Measurements from ENCODE around the gene IQSEC3.
"Not testable (repeated sequence)": the region's sequence is repeated elsewhere in the genome, so short reads cannot be mapped to it uniquely, and the experiment has no call there.

IQSEC3 gene

DNA sequence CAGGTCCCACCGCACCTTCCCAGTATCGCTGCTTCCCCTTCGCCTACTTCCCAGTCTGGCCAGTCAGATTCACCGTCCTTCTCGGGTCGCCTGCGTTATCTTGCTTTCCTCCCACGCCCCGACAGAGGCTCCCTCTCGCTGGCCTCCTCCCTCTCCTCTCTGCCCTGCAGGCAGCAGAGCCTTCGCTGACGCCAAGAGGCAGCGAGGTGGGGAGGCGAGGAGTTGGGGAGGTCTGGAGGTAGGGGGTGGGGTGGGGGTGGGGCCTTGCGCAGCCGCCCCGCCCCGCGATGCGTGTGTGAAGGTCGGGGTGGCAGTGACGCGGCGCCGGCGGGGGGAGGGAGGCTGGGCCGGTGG is at the start of gene IQSEC3:
IQSEC3 (plus strand) TSS at position 340 of the 354 bp plus-strand sequence. CDS start 116 bp downstream, outside the sequence.
- DNase-seq (ENCODE audit: low read depth in 2 of 2) = not testable (repeated sequence)

DNA sequence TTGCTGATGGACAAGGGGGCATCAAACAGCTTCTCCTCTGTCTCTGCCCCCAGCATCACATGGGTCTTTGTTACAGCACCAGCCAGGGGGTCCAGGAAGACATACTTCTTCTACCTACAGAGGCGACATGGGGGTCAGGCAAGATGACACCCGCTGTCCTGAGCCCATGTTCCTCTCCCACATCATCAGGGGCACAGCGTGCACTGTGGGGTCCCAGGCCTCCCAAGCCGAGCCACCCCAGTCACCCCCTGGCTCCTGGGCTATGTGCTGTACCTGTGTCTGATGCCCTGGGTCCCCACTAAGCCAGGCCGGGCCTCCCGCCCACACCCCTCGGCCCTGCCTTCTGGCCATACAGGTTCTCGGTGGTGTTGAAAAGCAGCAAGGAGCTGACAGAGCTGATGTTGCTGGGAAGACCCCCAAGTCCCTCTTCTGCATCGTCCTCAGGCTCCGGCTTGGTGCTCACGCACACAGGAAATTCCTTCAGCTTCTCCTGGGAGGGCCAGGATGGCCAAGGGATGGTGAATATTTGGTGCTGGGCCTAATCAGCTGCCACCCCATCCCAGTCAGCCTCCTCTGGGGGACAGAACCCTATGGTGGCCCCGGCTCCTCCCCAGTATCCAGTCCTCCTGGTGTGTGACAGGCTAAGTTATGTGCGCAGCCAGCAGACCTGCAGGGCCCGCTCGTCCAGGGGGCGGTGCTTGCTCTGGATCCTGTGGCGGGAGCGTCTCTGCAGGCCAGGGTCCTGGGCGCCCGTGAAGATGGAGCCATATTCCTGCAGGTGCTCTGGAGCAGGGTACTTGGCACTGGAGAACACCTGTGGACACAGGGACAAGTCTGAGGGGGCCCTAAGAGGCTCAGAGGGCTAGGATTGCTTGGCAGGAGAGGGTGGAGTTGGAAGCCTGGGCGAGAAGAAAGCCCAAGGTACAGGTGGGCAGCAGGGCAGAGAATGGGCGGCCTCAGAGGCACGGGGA is 48.9 kb upstream of the IQSEC3 start:
- not testable (repeated sequence) for DNase-seq (ENCODE audit: low read depth in 2 of 2)

DNA sequence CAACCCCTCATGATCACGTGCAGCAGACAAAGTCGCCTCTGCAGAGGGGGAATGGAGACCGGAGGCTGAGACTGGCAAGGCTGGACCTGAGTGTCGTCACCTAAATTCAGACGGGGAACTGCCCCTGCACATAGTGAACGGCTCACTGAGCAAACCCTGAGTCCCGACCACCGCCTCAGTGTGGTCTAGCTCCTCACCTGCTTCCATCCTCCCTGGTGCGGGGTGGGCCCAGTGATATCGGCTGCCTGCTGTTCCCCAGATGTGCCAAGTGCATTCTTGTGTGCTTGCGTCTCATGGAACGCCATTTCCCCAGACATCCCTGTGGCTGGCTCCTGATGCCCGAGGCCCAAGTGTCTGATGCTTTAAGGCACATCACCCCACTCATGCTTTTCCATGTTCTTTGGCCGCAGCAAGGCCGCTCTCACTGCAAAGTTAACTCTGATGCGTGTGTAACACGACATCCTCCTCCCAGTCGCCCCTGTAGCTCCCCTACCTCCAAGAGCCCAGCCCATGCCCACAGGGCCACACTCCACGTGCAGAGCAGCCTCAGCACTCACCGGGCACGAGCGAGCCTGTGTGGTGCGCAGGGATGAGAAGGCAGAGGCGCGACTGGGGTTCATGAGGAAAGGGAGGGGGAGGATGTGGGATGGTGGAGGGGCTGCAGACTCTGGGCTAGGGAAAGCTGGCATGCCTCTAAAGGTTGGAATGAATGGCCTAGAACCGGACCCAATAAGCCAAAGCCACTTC is 47.6 kb upstream of the IQSEC3 start:
- DNase-seq (ENCODE audit: low read depth in 2 of 2) = not testable (repeated sequence)

DNA sequence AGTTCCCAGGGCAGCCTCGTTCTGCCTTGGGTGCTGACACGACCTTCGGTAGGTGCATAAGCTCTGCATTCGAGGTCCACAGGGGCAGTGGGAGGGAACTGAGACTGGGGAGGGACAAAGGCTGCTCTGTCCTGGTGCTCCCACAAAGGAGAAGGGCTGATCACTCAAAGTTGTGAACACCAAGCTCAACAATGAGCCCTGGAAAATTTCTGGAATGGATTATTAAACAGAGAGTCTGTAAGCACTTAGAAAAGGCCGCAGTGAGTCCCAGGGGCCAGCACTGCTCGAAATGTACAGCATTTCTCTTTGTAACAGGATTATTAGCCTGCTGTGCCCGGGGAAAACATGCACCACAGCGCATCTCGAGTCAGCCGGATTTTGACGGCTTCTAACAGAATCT is 46.7 kb upstream of the IQSEC3 start:
- not testable (repeated sequence) for DNase-seq (ENCODE audit: low read depth in 2 of 2)

DNA sequence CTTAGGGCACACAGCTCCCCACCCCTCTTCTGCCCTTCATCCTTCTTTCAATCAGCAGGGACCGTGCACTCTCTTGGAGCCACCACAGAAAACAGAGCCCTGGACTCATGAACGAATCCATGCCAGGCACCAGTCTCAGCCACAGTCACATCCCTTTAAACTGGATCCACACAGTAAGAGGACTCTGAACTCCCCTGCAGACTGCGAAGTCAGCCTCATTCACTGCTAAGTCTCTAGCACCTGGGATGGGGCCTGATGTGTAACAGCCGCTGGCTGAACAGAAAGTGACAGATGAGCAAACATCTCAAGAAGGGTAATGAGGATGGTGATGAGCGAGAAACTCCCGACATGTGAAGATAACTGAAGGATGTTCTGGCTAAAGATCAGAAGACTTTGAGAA is 45.8 kb upstream of the IQSEC3 start:
- no peak for DNase-seq (ENCODE audit: low read depth in 2 of 2)

DNA sequence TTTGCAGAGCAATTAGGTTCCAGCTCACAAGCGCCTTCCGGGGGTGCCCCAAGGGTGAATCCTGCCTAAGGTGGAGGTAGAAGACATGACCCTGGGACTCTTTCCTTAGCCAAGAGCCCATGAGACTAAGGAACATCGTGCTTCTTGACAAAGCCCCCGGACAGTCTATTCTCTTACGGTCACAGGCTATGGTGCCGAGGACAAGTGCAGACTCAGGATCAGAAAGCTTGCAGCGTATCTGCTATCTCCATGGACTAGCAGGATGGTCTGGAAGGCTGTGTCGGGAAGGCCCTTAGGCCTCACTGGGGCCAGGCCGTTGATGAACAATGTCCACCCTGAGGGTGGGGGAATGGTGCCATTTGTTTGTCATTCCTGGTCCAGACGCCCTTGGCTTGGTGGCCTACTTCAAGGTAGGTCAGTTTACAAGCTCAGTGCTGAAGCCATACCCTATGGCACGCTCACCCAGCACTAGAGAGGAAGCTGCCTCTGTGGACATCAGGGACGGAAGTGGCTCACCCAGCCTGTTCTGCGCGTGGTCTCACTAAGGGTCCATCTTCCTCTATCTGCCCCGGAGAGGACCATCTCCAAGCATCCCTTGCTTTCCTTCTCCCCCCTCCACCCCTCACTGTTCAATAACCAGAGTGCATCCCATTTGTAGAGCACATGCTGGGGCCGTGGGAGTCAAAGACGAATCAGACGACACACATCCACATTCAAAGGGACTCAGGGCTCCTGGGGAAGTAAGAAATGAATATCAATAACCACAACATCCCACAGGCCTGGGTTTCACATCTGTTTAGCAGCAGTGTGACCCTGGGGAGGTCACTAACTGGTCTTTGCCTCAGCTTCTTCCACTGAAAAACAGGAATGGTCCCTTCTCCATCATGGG is 45.0 kb upstream of the IQSEC3 start:
- no peak for DNase-seq (ENCODE audit: low read depth in 2 of 2)

DNA sequence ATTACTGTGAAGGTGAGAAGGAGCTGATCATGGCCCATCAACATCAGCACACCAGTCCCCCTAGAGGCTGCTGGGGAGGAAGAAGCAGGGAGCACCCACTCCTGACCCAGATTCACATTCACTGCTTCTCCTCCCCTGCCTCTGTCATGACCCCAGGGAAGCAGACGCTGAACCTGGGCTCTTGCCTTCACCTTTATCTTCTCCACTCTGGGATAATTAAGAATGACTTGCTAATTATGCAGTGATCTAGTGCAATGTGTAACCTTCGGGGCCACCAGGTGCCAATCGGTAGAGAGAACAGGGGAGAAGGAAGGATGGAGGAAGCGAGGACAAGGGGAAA is 44.4 kb upstream of the IQSEC3 start:
- DNase-seq (ENCODE audit: low read depth in 2 of 2) = no peak

DNA sequence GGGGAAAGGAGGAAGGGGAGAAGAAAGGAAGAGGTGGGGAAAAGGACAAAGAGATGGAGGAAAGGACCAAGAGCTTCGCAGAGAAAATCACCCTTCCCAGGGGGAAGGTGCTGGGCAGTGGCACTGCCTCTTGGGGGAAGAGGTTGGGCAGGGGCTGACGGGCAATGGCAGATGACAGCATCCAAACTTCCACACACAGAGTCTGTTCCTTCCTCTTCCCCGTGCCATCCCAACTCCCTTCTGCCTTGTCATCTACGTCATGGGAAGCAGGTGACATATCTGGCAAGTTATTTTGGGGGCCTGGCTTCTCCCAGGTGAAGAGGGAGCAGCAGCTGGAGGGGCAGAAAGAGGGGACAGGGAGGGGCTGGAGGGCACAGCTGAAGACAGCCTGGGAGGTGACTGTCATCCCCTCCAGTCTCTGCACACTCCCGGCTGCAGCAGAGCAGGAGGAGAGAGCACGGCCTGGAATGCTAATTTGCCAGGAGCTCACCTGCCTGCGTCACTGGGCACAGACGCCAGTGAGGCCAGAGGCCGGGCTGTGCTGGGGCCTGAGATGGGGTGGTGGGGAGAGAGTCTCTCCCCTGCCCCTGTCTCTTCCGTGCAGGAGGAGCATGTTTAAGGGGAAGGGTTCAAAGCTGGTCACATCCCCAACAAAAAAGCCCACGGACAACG is 43.9 kb upstream of the IQSEC3 start:
- no peak for DNase-seq (ENCODE audit: low read depth in 2 of 2)

DNA sequence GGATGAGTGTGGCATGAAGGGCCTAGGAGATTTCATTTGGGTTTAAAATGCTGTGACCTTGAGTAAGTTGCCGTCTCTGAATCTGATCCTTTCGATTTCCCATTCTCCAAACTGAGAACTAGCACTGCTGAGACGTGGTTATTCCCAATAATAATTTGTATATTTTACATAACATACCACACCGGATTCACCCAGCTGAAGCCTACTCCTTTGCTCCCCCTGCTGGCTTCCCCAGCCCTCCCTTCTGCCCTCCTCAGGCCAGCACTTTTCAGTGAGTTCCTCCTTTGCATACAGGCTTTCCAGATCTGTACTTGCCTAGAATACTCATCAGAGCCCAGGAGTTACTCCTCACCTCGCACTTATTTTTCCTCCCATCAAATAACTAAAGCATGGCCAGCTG is 38.7 kb upstream of the IQSEC3 start:
- not testable (repeated sequence) for DNase-seq (ENCODE audit: low read depth in 2 of 2)

DNA sequence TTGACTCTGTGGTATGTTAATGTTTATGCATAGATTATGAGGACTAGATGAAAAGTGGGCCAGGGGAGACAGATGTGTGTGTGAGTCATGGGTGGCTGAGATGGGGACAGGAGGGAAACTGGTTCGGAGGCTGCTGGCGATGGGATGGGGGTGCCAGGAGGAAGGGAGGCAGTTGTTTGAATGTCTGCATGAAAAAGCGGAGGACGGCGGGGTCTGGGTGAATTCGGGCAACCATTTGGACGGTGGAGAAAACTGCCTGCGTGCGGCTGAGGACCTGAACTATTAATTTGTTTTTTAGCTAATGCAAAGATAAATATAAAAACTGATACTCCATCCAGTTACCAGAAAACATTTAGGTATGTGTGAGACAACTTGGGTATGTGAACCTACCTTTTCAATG is 27.8 kb upstream of the IQSEC3 start:
- DNase-seq (ENCODE audit: low read depth in 2 of 2) = not testable (repeated sequence)

DNA sequence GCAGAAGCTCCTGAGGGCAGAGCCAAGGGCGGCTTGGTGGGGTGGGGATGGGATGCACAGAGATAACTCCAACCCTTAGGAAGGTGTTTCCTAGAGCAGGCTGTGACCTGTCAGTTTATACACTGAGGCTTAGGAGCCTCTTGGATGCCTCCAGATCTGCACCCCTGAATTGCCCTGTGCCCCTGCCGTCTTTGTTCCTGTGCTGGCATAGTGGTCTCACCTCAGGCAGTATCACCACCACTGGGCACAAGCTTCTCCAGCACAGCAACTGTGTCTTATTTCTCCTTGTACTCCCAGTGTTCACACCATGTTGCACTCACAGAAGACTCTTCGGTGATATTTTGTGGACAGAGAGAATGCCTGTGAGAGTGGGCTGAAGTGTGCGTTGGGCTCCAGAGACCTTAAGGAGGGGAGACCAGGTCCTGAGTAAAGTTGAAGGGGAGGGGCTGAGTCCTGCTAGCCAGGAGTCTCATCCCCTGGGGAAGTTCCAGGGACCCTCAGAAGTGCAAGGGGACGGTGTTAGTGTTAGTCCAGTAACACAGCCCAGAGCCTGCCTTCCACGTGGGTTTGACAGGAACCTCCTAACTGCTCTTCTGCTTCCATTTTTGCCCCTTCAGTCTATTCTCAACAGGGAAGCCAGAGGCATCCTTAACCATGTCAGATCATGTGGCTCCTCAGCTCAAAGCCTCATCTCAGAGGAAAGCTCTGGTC is 26.9 kb upstream of the IQSEC3 start:
- not testable (repeated sequence) for DNase-seq (ENCODE audit: low read depth in 2 of 2)

DNA sequence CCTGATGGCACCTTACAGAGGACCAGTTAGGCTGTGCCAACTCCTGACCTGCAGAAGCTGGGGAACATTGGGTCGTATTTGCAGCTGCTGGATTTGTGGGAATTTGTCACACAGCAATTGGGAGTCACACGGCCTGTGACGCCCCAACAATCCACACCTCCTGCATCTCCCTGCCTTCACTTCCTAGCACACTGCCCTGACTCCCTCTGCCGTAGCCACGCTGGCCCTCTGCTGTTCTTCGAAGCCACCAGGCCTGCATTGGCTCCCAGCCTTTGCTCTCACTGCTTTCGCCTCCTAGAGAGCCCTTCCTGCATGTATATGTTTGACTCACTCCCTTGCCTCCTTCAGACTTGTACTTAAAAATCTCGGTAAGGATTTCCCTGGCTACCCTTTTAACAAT is 22.2 kb upstream of the IQSEC3 start:
- DNase-seq (ENCODE audit: low read depth in 2 of 2) = not testable (repeated sequence)

DNA sequence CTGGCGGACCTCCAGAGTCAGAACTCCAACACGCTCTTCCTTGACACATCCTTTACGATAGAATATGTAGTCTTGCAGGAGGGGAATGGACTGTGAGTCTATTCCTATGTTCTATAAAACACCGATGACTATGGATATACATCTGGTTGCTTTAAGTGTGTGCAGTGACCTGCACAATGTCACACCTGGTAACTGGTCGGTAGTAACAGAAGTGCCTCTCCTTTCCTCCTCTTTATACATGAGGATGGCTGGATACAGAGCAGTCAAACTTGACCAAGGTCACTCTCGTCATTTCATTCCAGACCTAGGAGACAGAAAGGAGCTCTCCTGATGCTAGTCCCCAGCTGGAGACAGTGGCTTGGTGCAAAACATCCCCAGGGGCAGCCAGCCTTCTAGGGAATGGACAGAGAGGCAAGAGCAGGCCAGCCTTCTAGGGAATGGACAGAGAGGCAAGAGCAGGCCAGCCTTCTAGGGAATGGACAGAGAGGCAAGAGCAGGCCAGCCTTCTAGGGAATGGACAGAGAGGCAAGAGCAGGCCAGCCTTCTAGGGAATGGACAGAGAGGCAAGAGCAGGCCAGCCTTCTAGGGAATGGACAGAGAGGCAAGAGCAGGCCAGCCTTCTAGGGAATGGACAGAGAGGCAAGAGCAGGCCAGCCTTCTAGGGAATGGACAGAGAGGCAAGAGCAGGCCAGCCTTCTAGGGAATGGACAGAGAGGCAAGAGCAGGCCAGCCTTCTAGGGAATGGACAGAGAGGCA is 21.2 kb upstream of the IQSEC3 start:
- not testable (repeated sequence) for DNase-seq (ENCODE audit: low read depth in 2 of 2)

DNA sequence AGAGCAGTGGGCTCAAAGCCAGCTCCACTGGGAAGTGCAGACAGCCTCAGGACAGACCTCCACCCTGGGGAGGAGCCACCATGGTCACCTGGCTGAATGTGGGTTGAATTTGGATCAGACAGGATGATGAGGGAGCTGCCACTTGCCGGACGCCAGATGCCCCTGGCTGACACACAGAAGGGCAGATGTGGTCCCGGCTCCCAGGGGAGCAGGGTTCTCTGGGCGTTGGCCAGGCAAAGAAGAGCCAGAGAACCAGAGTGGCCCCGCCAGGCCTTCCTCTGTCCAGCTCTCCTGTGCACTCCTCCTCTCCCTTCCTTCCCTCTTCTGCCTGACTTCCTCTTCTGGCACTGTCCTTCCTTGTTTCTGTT is 20.6 kb upstream of the IQSEC3 start:
- DNase-seq (ENCODE audit: low read depth in 2 of 2) = not testable (repeated sequence)

DNA sequence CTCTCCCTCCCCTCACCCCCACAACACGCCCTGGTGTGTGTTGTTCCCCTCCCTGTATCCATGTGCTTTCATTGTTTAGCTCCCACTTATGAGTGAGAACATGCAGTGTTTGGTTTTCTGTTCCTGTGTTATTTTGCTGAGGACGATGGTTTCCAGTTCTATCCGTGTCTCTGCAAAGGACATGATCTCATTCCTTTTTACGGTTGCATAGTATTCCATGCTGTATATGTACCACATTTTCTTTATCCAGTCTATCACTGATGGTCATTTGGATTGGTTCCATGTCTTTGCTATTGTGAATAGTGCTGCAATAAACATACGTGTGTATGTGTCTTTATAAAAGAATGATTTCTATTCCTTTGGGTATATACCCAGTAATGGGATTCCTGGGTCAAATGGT is 20.0 kb upstream of the IQSEC3 start:
- not testable (repeated sequence) for DNase-seq (ENCODE audit: low read depth in 2 of 2)

DNA sequence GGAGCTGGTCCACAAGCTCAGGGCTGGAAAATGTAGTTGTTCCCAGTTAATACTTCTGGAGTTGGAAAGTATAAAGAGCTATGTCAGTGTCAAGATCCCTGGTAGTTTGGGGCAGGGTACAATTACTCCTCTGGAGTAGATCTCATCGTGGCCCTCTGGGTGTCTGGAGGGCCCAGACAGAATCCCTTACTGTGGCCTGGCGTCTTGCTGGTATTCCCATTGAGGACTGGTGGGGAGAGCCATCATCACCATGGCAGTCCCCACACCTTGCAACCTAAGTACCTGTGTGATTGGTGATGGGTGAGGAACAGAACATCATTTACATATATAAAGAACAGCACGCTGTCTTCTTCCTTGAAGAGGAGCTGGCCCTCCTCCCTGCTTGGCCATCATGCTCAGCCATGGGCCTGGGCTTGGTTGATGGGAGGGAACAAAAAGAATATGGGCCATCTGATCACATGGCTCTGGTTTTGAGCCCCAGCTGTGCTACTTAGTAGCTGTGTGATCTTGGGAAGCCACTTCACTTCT is 18.8 kb upstream of the IQSEC3 start:
- not testable (repeated sequence) for DNase-seq (ENCODE audit: low read depth in 2 of 2)

DNA sequence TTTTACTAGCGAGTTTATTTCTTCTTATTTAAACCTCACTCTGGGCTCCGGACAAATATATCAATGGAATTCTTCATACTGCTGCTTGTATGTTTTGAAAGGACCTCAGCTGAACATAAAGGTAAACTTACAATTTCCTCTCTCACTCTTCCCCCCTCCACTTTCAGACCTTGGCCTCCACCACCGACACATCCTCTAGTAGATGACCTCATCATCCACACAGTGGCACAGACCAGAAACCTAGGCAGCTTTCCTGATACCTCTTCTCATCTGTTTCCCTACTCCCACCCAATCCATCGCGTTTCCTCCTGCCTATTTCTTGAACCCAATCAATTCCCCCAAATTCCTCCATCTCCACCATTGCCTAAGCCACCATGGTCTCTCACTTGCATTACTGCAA is 17.4 kb upstream of the IQSEC3 start:
- not testable (repeated sequence) for DNase-seq (ENCODE audit: low read depth in 2 of 2)

DNA sequence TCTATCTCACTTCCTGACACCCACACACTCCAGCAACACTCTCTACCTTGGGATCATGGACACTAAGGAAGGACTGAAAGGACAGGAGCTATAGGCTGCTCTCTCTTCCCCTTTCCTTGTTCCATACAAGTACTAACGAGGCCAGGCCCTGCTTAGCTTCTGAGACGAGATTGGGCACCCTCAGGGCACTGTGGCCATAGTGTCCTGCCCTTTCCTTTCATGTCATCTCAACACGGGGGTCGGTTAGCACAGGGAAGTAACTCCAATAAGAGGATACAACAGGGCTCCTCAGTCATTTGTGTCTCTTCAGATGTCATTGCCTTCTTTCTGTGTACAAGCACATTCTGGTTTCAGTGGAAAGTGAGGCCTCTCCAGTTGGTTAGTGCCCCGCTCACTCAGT is 15.5 kb upstream of the IQSEC3 start:
- not testable (repeated sequence) for DNase-seq (ENCODE audit: low read depth in 2 of 2)

DNA sequence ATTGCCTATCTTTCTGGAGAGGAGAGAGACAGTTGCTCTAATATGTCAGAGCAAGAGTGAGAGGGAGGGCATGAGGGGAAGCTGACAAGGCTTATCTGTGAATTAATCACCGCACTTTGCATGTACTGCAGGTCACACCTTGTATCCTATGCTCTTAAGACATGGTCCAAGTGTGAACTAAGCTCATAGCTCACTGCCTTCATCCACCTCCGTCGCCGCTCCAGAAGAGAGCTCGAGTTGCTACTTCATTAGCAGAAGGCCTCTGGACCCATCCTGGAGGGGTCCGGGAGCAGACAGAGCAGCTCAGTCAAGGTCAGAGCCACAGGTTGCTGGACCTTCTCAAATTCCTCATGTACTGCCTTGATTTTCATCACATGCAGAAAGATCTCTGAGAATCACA is 14.6 kb upstream of the IQSEC3 start:
- DNase-seq (ENCODE audit: low read depth in 2 of 2) = not testable (repeated sequence)
